ENCODE measurements around the gene SLC37A3.

GRCh38 chr7:140426130-140426529 is 27.8 kb upstream of the SLC37A3 start:
- TF ChIP-seq CTCF (conservative IDR thresholded peaks at IDR 0.05; ENCODE audit: low read depth, low read length) = no peak
- no peak for TF ChIP-seq EZH2phosphoT487 (IDR thresholded peaks at IDR 0.05; ENCODE audit: borderline replicate concordance, low read length)
